ENCODE measurements around the gene UNC45A. TPM values are rescaled to one million over a fixed set of nuclear protein-coding genes. Genes with fewer than 3 reads are reported as not detected.
"Not testable (repeated sequence)": the region's sequence is repeated elsewhere in the genome, so short reads cannot be mapped to it uniquely, and the experiment has no call there.

UNC45A gene
- total RNA-seq, 4 donors from 2014 or later, result 26.3 to 59.3 (median 43.9) TPM

GRCh38 chr15:90924375-90924774 lies 10.7 kb upstream of the UNC45A start:
- no peaks in the 10 kb centered on the region for H3K9me3 ChIP-seq
- H3K36me3 ChIP-seq, result peaks cover 21 to 23% of the 10 kb centered on the region in 2 donors
- WGBS, 2 donors, result 82 to 88% methylated on average over 5 of the region's 5 CpGs
- no peak overlapping the region for H3K27ac ChIP-seq
- no peaks in the 10 kb centered on the region for H3K4me1 ChIP-seq
- intact Hi-C loops (cut with DNase I), result no loop called here
- no peak for DNase-seq
- no peaks in the 10 kb centered on the region for H3K27me3 ChIP-seq
- H3K4me3 ChIP-seq (replicated peaks in 1 of 3), result no peak overlapping the region
- TF ChIP-seq, protein P1, sequence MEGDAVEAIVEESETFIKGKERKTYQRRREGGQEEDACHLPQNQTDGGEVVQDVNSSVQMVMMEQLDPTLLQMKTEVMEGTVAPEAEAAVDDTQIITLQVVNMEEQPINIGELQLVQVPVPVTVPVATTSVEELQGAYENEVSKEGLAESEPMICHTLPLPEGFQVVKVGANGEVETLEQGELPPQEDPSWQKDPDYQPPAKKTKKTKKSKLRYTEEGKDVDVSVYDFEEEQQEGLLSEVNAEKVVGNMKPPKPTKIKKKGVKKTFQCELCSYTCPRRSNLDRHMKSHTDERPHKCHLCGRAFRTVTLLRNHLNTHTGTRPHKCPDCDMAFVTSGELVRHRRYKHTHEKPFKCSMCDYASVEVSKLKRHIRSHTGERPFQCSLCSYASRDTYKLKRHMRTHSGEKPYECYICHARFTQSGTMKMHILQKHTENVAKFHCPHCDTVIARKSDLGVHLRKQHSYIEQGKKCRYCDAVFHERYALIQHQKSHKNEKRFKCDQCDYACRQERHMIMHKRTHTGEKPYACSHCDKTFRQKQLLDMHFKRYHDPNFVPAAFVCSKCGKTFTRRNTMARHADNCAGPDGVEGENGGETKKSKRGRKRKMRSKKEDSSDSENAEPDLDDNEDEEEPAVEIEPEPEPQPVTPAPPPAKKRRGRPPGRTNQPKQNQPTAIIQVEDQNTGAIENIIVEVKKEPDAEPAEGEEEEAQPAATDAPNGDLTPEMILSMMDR (IDR thresholded peaks at IDR 0.05), result no peak
- TF ChIP-seq POLR2A (IDR thresholded peaks at IDR 0.05), result no peak

- DNase-seq; H3K27me3 ChIP-seq; H3K9me3 ChIP-seq; intact Hi-C loops (cut with DNase I); H3K36me3 ChIP-seq; H3K27ac ChIP-seq; H3K4me3 ChIP-seq (replicated peaks in 1 of 3): not testable (repeated sequence)
- H3K4me1 ChIP-seq, result peaks cover 9 to 15% of the 10 kb centered on the region in 2 donors
- WGBS, 2 donors, result 92 to 94% methylated on average over 10 of the region's 10 CpGs
Measured at GRCh38 chr15:90926766-90927165, 8.3 kb upstream of the UNC45A start.

GRCh38 chr15:90928106-90928505 lies 7.0 kb upstream of the UNC45A start:
- WGBS, 2 donors, result 94 to 95% methylated on average over 7 of the region's 7 CpGs
- H3K36me3 ChIP-seq; H3K4me3 ChIP-seq (replicated peaks in 1 of 3); H3K27ac ChIP-seq; H3K9me3 ChIP-seq; H3K27me3 ChIP-seq; DNase-seq; intact Hi-C loops (cut with DNase I): not testable (repeated sequence)
- peaks cover 9 to 23% of the 10 kb centered on the region in 2 donors for H3K4me1 ChIP-seq

- no peaks in the 10 kb centered on the region for H3K36me3 ChIP-seq
- peaks cover 15 to 31% of the 10 kb centered on the region in 2 donors for H3K4me1 ChIP-seq
- WGBS, 2 donors, result 50 to 52% methylated on average over 21 of the region's 21 CpGs
Measured at GRCh38 chr15:90929246-90930019, 5.7 kb upstream of the UNC45A start.

DNA sequence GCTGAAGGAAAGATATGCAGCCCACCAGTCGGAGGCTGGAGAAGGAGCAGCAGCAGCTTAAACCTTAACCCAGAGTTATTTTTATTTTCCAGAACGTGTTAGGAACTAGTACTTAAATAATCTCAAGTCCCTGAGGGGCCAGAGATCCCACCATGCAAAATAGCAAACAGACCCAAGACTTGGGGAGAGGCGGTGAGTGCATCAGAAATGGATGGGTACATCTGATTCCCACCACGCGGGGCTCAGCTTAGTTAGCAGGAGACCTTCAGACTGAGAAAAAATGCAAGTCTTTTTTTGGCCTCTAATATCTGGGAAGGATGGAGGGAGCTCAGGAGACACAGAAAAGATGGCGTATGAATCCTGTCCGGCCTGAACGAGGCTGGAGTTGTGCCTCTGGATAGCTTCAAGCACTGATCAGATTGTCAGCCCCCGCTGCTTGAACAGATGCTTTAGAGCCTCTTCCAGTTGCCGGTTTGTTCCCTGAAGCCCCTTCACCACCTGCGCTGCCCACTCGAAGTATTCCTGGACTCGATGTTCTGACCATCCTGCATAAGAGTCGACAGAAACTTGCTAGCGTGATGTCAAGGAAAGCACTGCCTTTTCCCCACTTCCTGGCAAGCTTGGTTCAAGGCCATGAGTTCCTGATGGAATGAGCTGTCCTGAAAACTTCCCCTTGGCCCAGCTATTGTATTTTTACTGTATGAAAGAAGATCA lies 4.1 kb upstream of the UNC45A start:
- intact Hi-C loops (cut with DNase I), result no loop called here
- WGBS, 2 donors, result 67 to 79% methylated on average over 15 of the region's 15 CpGs

More at GRCh38 chr15:90929246-90930019, 5.7 kb upstream of the UNC45A start:
- Histone ChIP-seq H3K4me3 (replicated peaks in 1 of 3) (peak overlapping the region in 2 of 3 donors; percentile 61 to 81), H3K27ac (peak overlapping the region; percentile 86 to 97 (median 93)), H3K9me3 (no peaks in the 10 kb centered on the region), H3K27me3 (no peaks in the 10 kb centered on the region)
- intact Hi-C loops (cut with DNase I), result no loop called here
- no peak for DNase-seq
- TF ChIP-seq POLR2A (IDR thresholded peaks at IDR 0.05), result no peak
- TF ChIP-seq, protein P1 (IDR thresholded peaks at IDR 0.05), result no peak

More for the DNA sequence above, 4.1 kb upstream of the UNC45A start:
- Histone ChIP-seq H3K36me3 (no peaks in the 10 kb centered on the region), H3K9me3 (no peaks in the 10 kb centered on the region), H3K27me3 (no peaks in the 10 kb centered on the region), H3K4me1 (peaks cover 22 to 40% of the 10 kb centered on the region in 2 donors), H3K4me3 (replicated peaks in 1 of 3) (peak overlapping the region in 1 of 3 donors; percentile 85), H3K27ac (peak overlapping the region; percentile 86 to 97 (median 93))
- DNase-seq, result no peak
- TF ChIP-seq, protein P1 (IDR thresholded peaks at IDR 0.05), result no peak
- no peak for TF ChIP-seq POLR2A (IDR thresholded peaks at IDR 0.05)

All from thyroid gland (tissue), 4 donors.